Tibial nerve (tissue), 3 donors: Measurements from ENCODE around the gene NRG2.

Experiments used
- CTCF ChIP-seq, 5 experiments: fragments of 200-600 bp in 3 of 5; fragments of 450-650 bp in 2 of 5; sonication (generic) in 3 of 5; IDR thresholded peaks; one replicate each; pipeline ENCODE4 v1.5.1; 2016 to 2019; ENCODE audit warnings: antibody characterized with exemption in 5 of 5, mild to moderate bottlenecking in 3 of 5, moderate library complexity in 2 of 5
- POLR2A ChIP-seq, 2 donors: fragments of 450-650 bp; IDR thresholded peaks; one replicate each; pipeline ENCODE4 v1.6.1; 2017; ENCODE audit warnings: antibody characterized with exemption in 2 of 2, mild to moderate bottlenecking in 2 of 2, moderate library complexity in 2 of 2

DNA sequence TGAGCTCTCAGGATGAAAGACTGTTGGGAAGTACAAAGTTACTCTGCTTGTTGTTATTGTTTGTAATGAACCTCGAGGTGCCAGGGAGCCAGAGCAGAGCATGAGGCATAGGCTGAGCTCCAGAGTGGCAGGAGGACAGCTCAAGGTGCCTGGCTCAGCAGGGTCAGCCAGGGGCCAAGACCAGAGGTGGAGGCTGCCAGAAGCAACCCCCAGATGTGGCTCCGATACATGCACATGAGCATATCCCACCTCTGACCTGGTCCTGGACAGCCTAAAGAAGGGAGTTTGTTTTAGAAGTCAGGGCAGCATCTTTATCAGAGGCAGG lies 141.9 kb downstream of the NRG2 start:
- TF ChIP-seq CTCF (IDR thresholded peaks at IDR 0.05), result no peak
- no peak for TF ChIP-seq POLR2A (IDR thresholded peaks at IDR 0.05)
